Stomach (tissue), 4 donors: ENCODE results near the gene SFMBT2.

Source experiments
- CTCF ChIP-seq, 7 experiments: fragments of 450-650 bp in 4 of 7; fragments of 200-600 bp in 3 of 7; sonication (generic) in 3 of 7; IDR thresholded peaks; one replicate each; pipeline ENCODE4 v1.5.1; 2016 to 2019; ENCODE audit warnings: antibody characterized with exemption in 7 of 7, control low read depth in 2 of 7, mild to moderate bottlenecking in 1 of 7
- EP300 ChIP-seq: sonication (generic); formaldehyde crosslinking; IDR thresholded peaks from one replicate; pipeline ENCODE4 v1.6.1; 2017; ENCODE audit warnings: antibody characterized with exemption
- POLR2A ChIP-seq, 4 donors: fragments of 450-650 bp; IDR thresholded peaks; one replicate each; pipeline ENCODE4 v1.6.1; 2016; ENCODE audit warnings: antibody characterized with exemption in 4 of 4, control low read depth in 2 of 4, mild to moderate bottlenecking in 1 of 4, moderate library complexity in 1 of 4
- POLR2AphosphoS5 ChIP-seq, 3 donors: sonication (generic); formaldehyde crosslinking; IDR thresholded peaks; one replicate each; pipeline ENCODE4 v1.6.1; 2016; ENCODE audit warnings: antibody characterized with exemption in 3 of 3

GRCh38 chr10:7157091-7157490, 253.7 kb downstream of the SFMBT2 start:
- TF ChIP-seq CTCF (IDR thresholded peaks at IDR 0.05): no peak
- TF ChIP-seq POLR2A (IDR thresholded peaks at IDR 0.05): no peak
- TF ChIP-seq POLR2AphosphoS5 (IDR thresholded peaks at IDR 0.05): no peak
- TF ChIP-seq EP300: no peak
